ENCODE data around the gene HTT. TPM values are rescaled to one million over a fixed set of nuclear protein-coding genes. Genes with fewer than 3 reads are reported as not detected.
A peak's percentile ranks its signal among the peaks of the same experiment; 100 is the strongest.

HTT gene
- total and polyA plus RNA-seq, 9 of the 15 experiments (the other 6 are each of a cell fraction or from before 2014, with no cell fraction given), result 0.66 to 31.6 (median 14.7) TPM

- Histone ChIP-seq H3K9me3 (replicated peaks; ENCODE audit: control insufficient read depth, insufficient read depth, low read depth, low read length) (no peaks in the 10 kb centered on the region), H3K79me2 (ENCODE audit: control insufficient read depth, insufficient read depth, low read length) (no peaks in the 10 kb centered on the region), H3K4me2 (ENCODE audit: insufficient read depth, low read length) (no peak overlapping the region), H3K9me1 (ENCODE audit: control insufficient read depth, insufficient read depth, low read length) (no peaks in the 10 kb centered on the region), H3K36me3 (ENCODE audit: control insufficient read depth, insufficient read depth, low read length) (no peaks in the 10 kb centered on the region), H3K4me1 (replicated peaks in 1 of 2; ENCODE audit: control insufficient read depth in 2 of 2, insufficient read depth in 2 of 2, low read length in 2 of 2) (no peaks in the 10 kb centered on the region; a peak in 2 of 5 replicates), H3K9ac (ENCODE audit: insufficient read depth in 1 of 2, low read depth in 2 of 2, low read length in 2 of 2) (no peak overlapping the region), H3K4me3 (no peak overlapping the region), H3K27me3 (ENCODE audit: control insufficient read depth in 2 of 2, insufficient read depth in 2 of 2, low read length in 2 of 2) (peaks cover 32 to 62% of the 10 kb centered on the region in 2 experiments), H4K20me1 (replicated peaks; ENCODE audit: control insufficient read depth, insufficient read depth, low read length) (0 out of 2 replicates have a peak, but pooled peaks cover 2% of the 10 kb centered on the region), H2AFZ (ENCODE audit: low read depth, low read length) (no peak overlapping the region), H3K27ac (ENCODE audit: extremely low read depth, low read depth, low read length) (no peak overlapping the region)
- in situ Hi-C loops (cut with MboI) (no loop called here), intact Hi-C loops (cut with micrococcal nuclease) (no loop called here)
- 7% methylated on average over 12 of the region's 12 CpGs for WGBS (ENCODE audit: insufficient coverage, low coverage, missing lambda C conversion rate)
- peak; percentile 79 for ATAC-seq
- DNase-seq (ENCODE audit: extremely low read depth in 1 of 4, low spot score in 3 of 4), result peak in 2 of 4 experiments; percentile 34 to 49
- peak; percentile 70 for FAIRE-seq
- CTCF ChIA-PET (ENCODE audit: low intra/inter-chr PET ratio), result no interaction called here
- POLR2A ChIA-PET, result no interaction called here
- BruUV-seq (replicated peaks), result no TSS peak
- no peak for TF ChIP-seq MEF2D (tag; conservative IDR thresholded peaks at IDR 0.05; ENCODE audit: low read depth)
- no peak for TF ChIP-seq ZNF184 (CRISPR knock-in tag; IDR thresholded peaks at IDR 0.05)
- TF ChIP-seq MEIS2 (IDR thresholded peaks at IDR 0.05; ENCODE audit: partially characterized antibody), result peak; percentile 11
- 0 out of 2 replicates have a peak, but pooled peaks have one; percentile 31 for TF ChIP-seq CBFB (CRISPR knock-in tag; IDR thresholded peaks at IDR 0.05)
- peak in 1 of 2 experiments; percentile 50; a peak in 1 of 4 replicates for TF ChIP-seq RCOR1 (IDR thresholded peaks at IDR 0.05; ENCODE audit: borderline replicate concordance in 1 of 2, low read depth in 2 of 2, low read length in 2 of 2)
- TF ChIP-seq, protein P1, sequence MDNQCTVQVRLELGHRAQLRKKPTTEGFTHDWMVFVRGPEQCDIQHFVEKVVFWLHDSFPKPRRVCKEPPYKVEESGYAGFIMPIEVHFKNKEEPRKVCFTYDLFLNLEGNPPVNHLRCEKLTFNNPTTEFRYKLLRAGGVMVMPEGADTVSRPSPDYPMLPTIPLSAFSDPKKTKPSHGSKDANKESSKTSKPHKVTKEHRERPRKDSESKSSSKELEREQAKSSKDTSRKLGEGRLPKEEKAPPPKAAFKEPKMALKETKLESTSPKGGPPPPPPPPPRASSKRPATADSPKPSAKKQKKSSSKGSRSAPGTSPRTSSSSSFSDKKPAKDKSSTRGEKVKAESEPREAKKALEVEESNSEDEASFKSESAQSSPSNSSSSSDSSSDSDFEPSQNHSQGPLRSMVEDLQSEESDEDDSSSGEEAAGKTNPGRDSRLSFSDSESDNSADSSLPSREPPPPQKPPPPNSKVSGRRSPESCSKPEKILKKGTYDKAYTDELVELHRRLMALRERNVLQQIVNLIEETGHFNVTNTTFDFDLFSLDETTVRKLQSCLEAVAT (IDR thresholded peaks at IDR 0.05), result peak in 1 of 2 experiments; percentile 52; a peak in 1 of 4 replicates
- TF ChIP-seq CBFA2T3 (IDR thresholded peaks at IDR 0.05), result peak; percentile 43; the same call in 1 of the 2 replicates
- peak; percentile 87 for TF ChIP-seq TEAD4 (IDR thresholded peaks at IDR 0.05; ENCODE audit: low read length)
- TF ChIP-seq TEAD4 (CRISPR knock-in tag; IDR thresholded peaks at IDR 0.05; ENCODE audit: borderline replicate concordance), result no peak
- TF ChIP-seq BDP1 (IDR thresholded peaks at IDR 0.05; ENCODE audit: insufficient read depth, insufficient read length), result no peak
- TF ChIP-seq TEAD2 (tag; IDR thresholded peaks at IDR 0.05), result no peak
- TF ChIP-seq KDM1A (IDR thresholded peaks at IDR 0.05), result peak; percentile 18 to 40; a peak in 1 of 4 replicates
- peak; percentile 84 for TF ChIP-seq EHMT2 (IDR thresholded peaks at IDR 0.05)
- peak; percentile 73; the same call in 1 of the 2 replicates for TF ChIP-seq ESRRA (IDR thresholded peaks at IDR 0.05; ENCODE audit: borderline replicate concordance, low read depth)
- no peak for TF ChIP-seq ZNF449 (CRISPR knock-in tag; IDR thresholded peaks at IDR 0.05)
- no peak for TF ChIP-seq MYNN (IDR thresholded peaks at IDR 0.05)
- TF ChIP-seq MYNN (CRISPR knock-in tag; IDR thresholded peaks at IDR 0.05), result no peak
- TF ChIP-seq, protein P2, sequence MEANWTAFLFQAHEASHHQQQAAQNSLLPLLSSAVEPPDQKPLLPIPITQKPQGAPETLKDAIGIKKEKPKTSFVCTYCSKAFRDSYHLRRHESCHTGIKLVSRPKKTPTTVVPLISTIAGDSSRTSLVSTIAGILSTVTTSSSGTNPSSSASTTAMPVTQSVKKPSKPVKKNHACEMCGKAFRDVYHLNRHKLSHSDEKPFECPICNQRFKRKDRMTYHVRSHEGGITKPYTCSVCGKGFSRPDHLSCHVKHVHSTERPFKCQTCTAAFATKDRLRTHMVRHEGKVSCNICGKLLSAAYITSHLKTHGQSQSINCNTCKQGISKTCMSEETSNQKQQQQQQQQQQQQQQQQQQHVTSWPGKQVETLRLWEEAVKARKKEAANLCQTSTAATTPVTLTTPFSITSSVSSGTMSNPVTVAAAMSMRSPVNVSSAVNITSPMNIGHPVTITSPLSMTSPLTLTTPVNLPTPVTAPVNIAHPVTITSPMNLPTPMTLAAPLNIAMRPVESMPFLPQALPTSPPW (CRISPR knock-in tag; IDR thresholded peaks at IDR 0.05), result 0 out of 2 replicates have a peak, but pooled peaks have one; percentile 10
- TF ChIP-seq CTBP1 (IDR thresholded peaks at IDR 0.05; ENCODE audit: borderline replicate concordance), result peak; percentile 75; the same call in 1 of the 2 replicates
- TF ChIP-seq CREBBP (IDR thresholded peaks at IDR 0.05; ENCODE audit: low read depth, low read length), result no peak
- TF ChIP-seq ILF3 (IDR thresholded peaks at IDR 0.05; ENCODE audit: borderline replicate concordance), result no peak
- peak; percentile 85 to 92 for TF ChIP-seq TEAD1 (CRISPR knock-in tag; IDR thresholded peaks at IDR 0.05)
These were observed 12.0 kb upstream of the HTT start for GRCh38 chr4:3062471-3062870.
